SK-N-SH (cell line): ENCODE measurements around the gene HDAC8. TPM values are rescaled to one million over a fixed set of nuclear protein-coding genes. Genes with fewer than 3 reads are reported as not detected.

Source experiments
- CTCF ChIA-PET: fragments of 300-600, 350-600 bp; formaldehyde crosslinking; extraction: SDS; loops from one replicate; lab custom pipeline; 2021; lab: Yijun Ruan, JAX
- POLR2A ChIA-PET: fragments of 350-600 bp; sonication (Branson Sonifier 250); formaldehyde crosslinking; extraction: SDS; loops from one replicate; lab custom pipeline; 2020; ENCODE audit warnings: antibody characterized with exemption, inconsistent platforms; lab: Yijun Ruan, JAX
- DNase-seq: peaks from one replicate; pipeline ENCODE4 v3.0.0; 2012
- H2AFZ ChIP-seq: fragments of 200-600 bp; sonication (generic); 2 replicates; pipeline ENCODE4 v1.8.1; 2016; ENCODE audit warnings: antibody characterized with exemption, mild to moderate bottlenecking, low read depth
- H3F3A ChIP-seq: fragments of 200-600 bp; sonication (generic); replicated peaks from 2 replicates; pipeline ENCODE3; 2016; ENCODE audit warnings: antibody characterized with exemption, mild to moderate bottlenecking; ENCODE audit not compliant: insufficient read depth
- H3K27ac ChIP-seq, 2 experiments: fragments of 200-500 bp in 1 of 2; fragments of 200-600 bp in 1 of 2; sonication (Bioruptor generic) in 1 of 2; sonication (generic), shearing (Covaris generic) in 1 of 2; 2 replicates each; pipeline versions ENCODE4 v1.5.1 to v1.6.1; 2014 to 2016; ENCODE audit warnings: low read depth in 2 of 2, inconsistent platforms in 1 of 2, low read length in 1 of 2, mild to moderate bottlenecking in 1 of 2, mixed read lengths in 1 of 2
- H3K27me3 ChIP-seq: fragments of 200-600 bp; sonication (generic), shearing (Covaris generic); 2 replicates; pipeline ENCODE4 v1.6.1; 2016; ENCODE audit warnings: mixed run types; ENCODE audit not compliant: insufficient read depth
- H3K36me3 ChIP-seq, 2 experiments: fragments of 200-500 bp in 1 of 2; fragments of 200-600 bp in 1 of 2; sonication (Bioruptor generic) in 1 of 2; sonication (generic) in 1 of 2; replicated peaks in 1 of 2; 2 replicates each; pipeline versions ENCODE3 to v1.5.1; 2014 to 2016; ENCODE audit warnings: low read length in 1 of 2, mild to moderate bottlenecking in 1 of 2; ENCODE audit not compliant: insufficient read depth in 2 of 2, control insufficient read depth in 1 of 2
- H3K4me1 ChIP-seq, 2 experiments: fragments of 200-500 bp in 1 of 2; fragments of 200-600 bp in 1 of 2; sonication (Bioruptor generic) in 1 of 2; sonication (generic), shearing (Covaris generic) in 1 of 2; 2 replicates each; pipeline versions ENCODE4 v1.5.1 to v1.6.1; 2014 to 2016; ENCODE audit warnings: low read depth in 1 of 2, low read length in 1 of 2, mixed run types in 1 of 2; ENCODE audit not compliant: insufficient read depth in 2 of 2, control insufficient read depth in 1 of 2
- H3K4me2 ChIP-seq: fragments of 200-600 bp; sonication (generic), shearing (Covaris generic); 2 replicates; pipeline ENCODE4 v1.6.1; 2017; ENCODE audit warnings: mixed run types
- H3K4me3 ChIP-seq, 2 experiments: fragments of 200-500 bp in 1 of 2; fragments of 200-600 bp in 1 of 2; sonication (Bioruptor generic) in 1 of 2; sonication (generic), shearing (Covaris generic) in 1 of 2; 2 replicates each; pipeline versions ENCODE4 v1.5.1 to v1.8.1; 2014 to 2016; ENCODE audit warnings: low read depth in 2 of 2, inconsistent platforms in 1 of 2, low read length in 1 of 2, mild to moderate bottlenecking in 1 of 2, mixed read lengths in 1 of 2, moderate library complexity in 1 of 2
- H3K79me2 ChIP-seq: fragments of 200-600 bp; sonication (generic); 2 replicates; pipeline ENCODE4 v1.8.1; 2017; ENCODE audit warnings: mild to moderate bottlenecking; ENCODE audit not compliant: insufficient read depth
- H3K9ac ChIP-seq: fragments of 200-600 bp; sonication (generic); 2 replicates; pipeline ENCODE4 v1.6.1; 2017; ENCODE audit warnings: mixed run types
- H3K9me2 ChIP-seq: fragments of 200-600 bp; sonication (generic); 2 replicates; pipeline ENCODE4 v1.6.1; 2017; ENCODE audit warnings: mixed run types
- H3K9me3 ChIP-seq: fragments of 200-600 bp; sonication (generic); 2 replicates; pipeline ENCODE4 v1.6.1; 2017; ENCODE audit warnings: mixed run types, mild to moderate bottlenecking, moderate library complexity
- H4K20me1 ChIP-seq: fragments of 200-600 bp; sonication (generic); 2 replicates; pipeline ENCODE4 v1.6.1; 2017; ENCODE audit warnings: mild to moderate bottlenecking, mixed run types; ENCODE audit not compliant: insufficient read depth
- CHD2 ChIP-seq: fragments of 150-350 bp; IDR thresholded peaks from 2 replicates; pipeline ENCODE4 v1.6.1; 2018; ENCODE audit warnings: low read length; ENCODE audit not compliant: partially characterized antibody
- EZH2phosphoT487 ChIP-seq: fragments of 200-600 bp; sonication (generic); IDR thresholded peaks from 2 replicates; pipeline ENCODE4 v1.6.1; 2017; ENCODE audit warnings: low read depth, mixed run types, mild to moderate bottlenecking, antibody characterized with exemption, moderate library complexity, borderline replicate concordance
- FOSL2 ChIP-seq: IDR thresholded peaks from 2 replicates; pipeline ENCODE4 v1.4.0; 2012; ENCODE audit warnings: low read depth, mild to moderate bottlenecking, moderate library complexity, borderline replicate concordance
- FOXJ3 ChIP-seq: sonication (generic); formaldehyde crosslinking; IDR thresholded peaks from 2 replicates; pipeline ENCODE4 v1.5.1; 2020; ENCODE audit warnings: mild to moderate bottlenecking, missing genetic modification reagents
- FOXM1 ChIP-seq: IDR thresholded peaks from 2 replicates; pipeline ENCODE4 v1.4.0; 2012; ENCODE audit warnings: low read depth, mild to moderate bottlenecking
- GATA2 ChIP-seq: sonication (generic); formaldehyde crosslinking; IDR thresholded peaks from 2 replicates; pipeline ENCODE4 v1.5.0; 2020; ENCODE audit warnings: mild to moderate bottlenecking, missing genetic modification reagents
- JUND ChIP-seq: IDR thresholded peaks from 2 replicates; pipeline ENCODE4 v1.4.0; 2012
- MEF2A ChIP-seq: IDR thresholded peaks from 2 replicates; pipeline ENCODE4 v1.4.0; 2012; ENCODE audit warnings: low read depth, borderline replicate concordance
- NRF1 ChIP-seq: IDR thresholded peaks from 2 replicates; pipeline ENCODE4 v1.6.1; 2012; ENCODE audit warnings: low read depth, mild to moderate bottlenecking, low read length
- RCOR1 ChIP-seq: fragments of 150-350 bp; IDR thresholded peaks from 2 replicates; pipeline ENCODE4 v1.6.1; 2017; ENCODE audit warnings: antibody characterized with exemption, low read length
- RFX5 ChIP-seq: IDR thresholded peaks from 2 replicates; pipeline ENCODE4 v1.6.1; 2012; ENCODE audit warnings: mild to moderate bottlenecking, improper control_type of control experiment, low read length
- RXRA ChIP-seq: IDR thresholded peaks from 2 replicates; pipeline ENCODE4 v1.4.0; 2012; ENCODE audit warnings: low read depth, mild to moderate bottlenecking, borderline replicate concordance
- SIN3A ChIP-seq: IDR thresholded peaks from 2 replicates; pipeline ENCODE4 v1.6.1; 2012; ENCODE audit warnings: low read depth, mild to moderate bottlenecking, low read length, moderate library complexity, borderline replicate concordance
- SMC3 ChIP-seq: IDR thresholded peaks from 2 replicates; pipeline ENCODE4 v1.6.1; 2012; ENCODE audit warnings: low read depth, low read length, improper control_type of control experiment
- TAF1 ChIP-seq: IDR thresholded peaks from 2 replicates; pipeline ENCODE4 v1.6.1; 2012; ENCODE audit warnings: low read depth, mild to moderate bottlenecking, low read length, moderate library complexity, borderline replicate concordance
- TEAD4 ChIP-seq: IDR thresholded peaks from 2 replicates; pipeline ENCODE4 v1.4.0; 2012; ENCODE audit warnings: mild to moderate bottlenecking, borderline replicate concordance; ENCODE audit not compliant: insufficient read depth
- WGBS: methylation state at CpG from one replicate; pipeline ENCODE4 v1.1.6; 2017; ENCODE audit warnings: low lambda C conversion rate; 5-methylcytosine and 5-hydroxymethylcytosine counted together
- polyA plus RNA-seq, 3 experiments: library from polyadenylated mRNA; depleted of rRNA; stranded (reverse); fragments of >200 nt; gene quantifications; 2 replicates each; pipeline ENCODE4 v1.2.3, GENCODE V29; 2012
- TF ChIP-seq, protein P1 (sequence below): fragments of 150-350 bp; IDR thresholded peaks from 2 replicates; pipeline ENCODE4 v1.6.1; 2017; ENCODE audit warnings: antibody characterized with exemption, low read length, low read depth, borderline replicate concordance
- TF ChIP-seq, protein P2 (sequence below): fragments of 150-350 bp; IDR thresholded peaks from 2 replicates; pipeline ENCODE4 v1.6.1; 2016; ENCODE audit warnings: mild to moderate bottlenecking, low read depth, low read length
- TF ChIP-seq, protein P3 (sequence below): fragments of 200-600 bp; sonication (generic); IDR thresholded peaks from 2 replicates; pipeline ENCODE4 v1.6.1; 2017; ENCODE audit warnings: antibody characterized with exemption, mild to moderate bottlenecking, moderate library complexity
- TF ChIP-seq, protein P4 (sequence below): IDR thresholded peaks from 2 replicates; pipeline ENCODE4 v1.4.0; 2012; ENCODE audit warnings: low read depth, borderline replicate concordance

The HDAC8 gene
- polyA plus RNA-seq, 1 of the 3 experiments (the other 2 are of a cell fraction), result 30.6 TPM

GRCh38 chrX:72365126-72365525 is 207.5 kb downstream of the HDAC8 start:
- H3K4me3 ChIP-seq, result no peak overlapping the region
- POLR2A ChIA-PET, result no interaction called here
- WGBS, result 91% methylated on average over 2 of the region's 2 CpGs
- H3K27ac ChIP-seq, result no peak overlapping the region
- peaks cover 0 to 5% of the 10 kb centered on the region in 2 experiments; a peak in 1 of 4 replicates for H3K4me1 ChIP-seq
- no peaks in the 10 kb centered on the region for H3K9me2 ChIP-seq
- H2AFZ ChIP-seq, result no peak overlapping the region
- H3K9me3 ChIP-seq, result no peaks in the 10 kb centered on the region
- no peaks in the 10 kb centered on the region for H3K79me2 ChIP-seq
- no peaks in the 10 kb centered on the region for H3F3A ChIP-seq
- no peak for TF ChIP-seq FOSL2
- no peak for TF ChIP-seq SMC3
- no peak for TF ChIP-seq JUND
- TF ChIP-seq, protein P1, sequence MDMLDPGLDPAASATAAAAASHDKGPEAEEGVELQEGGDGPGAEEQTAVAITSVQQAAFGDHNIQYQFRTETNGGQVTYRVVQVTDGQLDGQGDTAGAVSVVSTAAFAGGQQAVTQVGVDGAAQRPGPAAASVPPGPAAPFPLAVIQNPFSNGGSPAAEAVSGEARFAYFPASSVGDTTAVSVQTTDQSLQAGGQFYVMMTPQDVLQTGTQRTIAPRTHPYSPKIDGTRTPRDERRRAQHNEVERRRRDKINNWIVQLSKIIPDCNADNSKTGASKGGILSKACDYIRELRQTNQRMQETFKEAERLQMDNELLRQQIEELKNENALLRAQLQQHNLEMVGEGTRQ, result no peak
- no peak for TF ChIP-seq RFX5
- TF ChIP-seq FOXM1, result no peak
- no peak for TF ChIP-seq RCOR1
- TF ChIP-seq TEAD4, result no peak
- no peak for TF ChIP-seq MEF2A
- no peak for TF ChIP-seq RXRA
- TF ChIP-seq, protein P2, sequence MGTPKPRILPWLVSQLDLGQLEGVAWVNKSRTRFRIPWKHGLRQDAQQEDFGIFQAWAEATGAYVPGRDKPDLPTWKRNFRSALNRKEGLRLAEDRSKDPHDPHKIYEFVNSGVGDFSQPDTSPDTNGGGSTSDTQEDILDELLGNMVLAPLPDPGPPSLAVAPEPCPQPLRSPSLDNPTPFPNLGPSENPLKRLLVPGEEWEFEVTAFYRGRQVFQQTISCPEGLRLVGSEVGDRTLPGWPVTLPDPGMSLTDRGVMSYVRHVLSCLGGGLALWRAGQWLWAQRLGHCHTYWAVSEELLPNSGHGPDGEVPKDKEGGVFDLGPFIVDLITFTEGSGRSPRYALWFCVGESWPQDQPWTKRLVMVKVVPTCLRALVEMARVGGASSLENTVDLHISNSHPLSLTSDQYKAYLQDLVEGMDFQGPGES, result no peak
- TF ChIP-seq, all 33 proteins: peak for 0
- Histone ChIP-seq H3K27me3 (no peaks in the 10 kb centered on the region), H4K20me1 (no peaks in the 10 kb centered on the region), H3K9ac (no peak overlapping the region), H3K4me2 (no peak overlapping the region), H3K36me3 (peaks cover 0 to 4% of the 10 kb centered on the region in 2 experiments)
- no peak for DNase-seq
- CTCF ChIA-PET, result no interaction called here

DNA sequence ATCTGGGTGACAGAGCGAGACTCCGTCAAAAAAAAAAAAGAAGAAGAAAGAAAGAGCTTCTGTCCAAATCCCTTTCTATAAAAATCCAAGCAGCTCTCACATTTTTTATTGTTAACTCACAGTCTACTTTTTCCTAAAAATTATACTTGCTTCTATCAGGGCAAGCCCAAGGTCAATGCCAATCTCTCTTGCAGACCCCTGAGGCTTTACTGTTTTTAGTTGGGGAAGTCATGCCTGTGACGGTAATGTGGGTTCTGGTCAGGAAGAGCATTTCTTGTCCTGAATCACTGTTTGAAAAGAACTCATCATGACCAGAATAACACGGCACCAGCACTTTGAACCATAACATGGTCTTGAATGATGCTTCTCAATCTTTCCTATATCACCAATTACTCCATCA is 212.3 kb downstream of the HDAC8 start:
- Histone ChIP-seq H2AFZ (no peak overlapping the region), H3K9ac (no peak overlapping the region), H3K4me1 (peaks cover 0 to 11% of the 10 kb centered on the region in 2 experiments; a peak in 1 of 4 replicates), H3K9me2 (no peaks in the 10 kb centered on the region), H3K4me2 (no peak overlapping the region), H3K79me2 (no peaks in the 10 kb centered on the region), H3K4me3 (no peak overlapping the region), H3K27me3 (no peaks in the 10 kb centered on the region), H3F3A (no peaks in the 10 kb centered on the region), H3K9me3 (no peaks in the 10 kb centered on the region), H3K27ac (no peak overlapping the region), H3K36me3 (peaks cover 0 to 4% of the 10 kb centered on the region in 2 experiments), H4K20me1 (no peaks in the 10 kb centered on the region)
- ChIA-PET POLR2A (no interaction called here), CTCF (no interaction called here)
- WGBS, result 90% methylated on average over 4 of the region's 4 CpGs
- TF ChIP-seq SIN3A, result no peak
- no peak for TF ChIP-seq CHD2
- TF ChIP-seq, protein P3, sequence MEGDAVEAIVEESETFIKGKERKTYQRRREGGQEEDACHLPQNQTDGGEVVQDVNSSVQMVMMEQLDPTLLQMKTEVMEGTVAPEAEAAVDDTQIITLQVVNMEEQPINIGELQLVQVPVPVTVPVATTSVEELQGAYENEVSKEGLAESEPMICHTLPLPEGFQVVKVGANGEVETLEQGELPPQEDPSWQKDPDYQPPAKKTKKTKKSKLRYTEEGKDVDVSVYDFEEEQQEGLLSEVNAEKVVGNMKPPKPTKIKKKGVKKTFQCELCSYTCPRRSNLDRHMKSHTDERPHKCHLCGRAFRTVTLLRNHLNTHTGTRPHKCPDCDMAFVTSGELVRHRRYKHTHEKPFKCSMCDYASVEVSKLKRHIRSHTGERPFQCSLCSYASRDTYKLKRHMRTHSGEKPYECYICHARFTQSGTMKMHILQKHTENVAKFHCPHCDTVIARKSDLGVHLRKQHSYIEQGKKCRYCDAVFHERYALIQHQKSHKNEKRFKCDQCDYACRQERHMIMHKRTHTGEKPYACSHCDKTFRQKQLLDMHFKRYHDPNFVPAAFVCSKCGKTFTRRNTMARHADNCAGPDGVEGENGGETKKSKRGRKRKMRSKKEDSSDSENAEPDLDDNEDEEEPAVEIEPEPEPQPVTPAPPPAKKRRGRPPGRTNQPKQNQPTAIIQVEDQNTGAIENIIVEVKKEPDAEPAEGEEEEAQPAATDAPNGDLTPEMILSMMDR, result no peak
- TF ChIP-seq, protein P4, sequence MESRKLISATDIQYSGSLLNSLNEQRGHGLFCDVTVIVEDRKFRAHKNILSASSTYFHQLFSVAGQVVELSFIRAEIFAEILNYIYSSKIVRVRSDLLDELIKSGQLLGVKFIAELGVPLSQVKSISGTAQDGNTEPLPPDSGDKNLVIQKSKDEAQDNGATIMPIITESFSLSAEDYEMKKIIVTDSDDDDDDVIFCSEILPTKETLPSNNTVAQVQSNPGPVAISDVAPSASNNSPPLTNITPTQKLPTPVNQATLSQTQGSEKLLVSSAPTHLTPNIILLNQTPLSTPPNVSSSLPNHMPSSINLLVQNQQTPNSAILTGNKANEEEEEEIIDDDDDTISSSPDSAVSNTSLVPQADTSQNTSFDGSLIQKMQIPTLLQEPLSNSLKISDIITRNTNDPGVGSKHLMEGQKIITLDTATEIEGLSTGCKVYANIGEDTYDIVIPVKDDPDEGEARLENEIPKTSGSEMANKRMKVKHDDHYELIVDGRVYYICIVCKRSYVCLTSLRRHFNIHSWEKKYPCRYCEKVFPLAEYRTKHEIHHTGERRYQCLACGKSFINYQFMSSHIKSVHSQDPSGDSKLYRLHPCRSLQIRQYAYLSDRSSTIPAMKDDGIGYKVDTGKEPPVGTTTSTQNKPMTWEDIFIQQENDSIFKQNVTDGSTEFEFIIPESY, result no peak
- no peak for TF ChIP-seq TEAD4
- TF ChIP-seq NRF1, result no peak
- TF ChIP-seq GATA2 (CRISPR knock-in tag), result no peak
- TF ChIP-seq EZH2phosphoT487, result no peak
- TF ChIP-seq FOXJ3 (CRISPR knock-in tag), result no peak
- TF ChIP-seq TAF1, result no peak
- TF ChIP-seq JUND, result no peak
- no peak for DNase-seq
